ENCODE results near the gene OR5K1.

Gene OR5K1

DNA sequence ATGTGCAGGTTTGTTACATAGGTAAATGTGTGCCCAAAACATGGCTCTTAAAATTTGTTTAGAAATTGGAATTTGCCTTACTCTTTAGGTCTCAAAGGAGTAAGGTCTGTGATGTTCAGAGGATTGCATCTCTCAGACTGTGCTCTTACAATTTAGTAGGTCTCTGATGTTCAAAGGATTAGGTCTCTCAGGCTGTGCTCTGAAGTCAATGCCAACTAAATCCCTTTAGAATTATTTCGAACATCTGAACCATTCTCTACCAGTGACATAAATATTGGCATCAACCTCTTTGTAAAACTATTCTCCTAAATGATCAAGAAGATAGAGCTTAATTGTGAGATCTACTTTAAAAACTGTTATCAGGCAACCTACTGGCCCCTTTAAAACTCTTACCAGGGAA lies at the start of gene OR5K1:
Gene OR5K1, plus strand, starts transcription at position 301 of the 400 bp plus-strand sequence. CDS start 6,376 bp downstream, outside the sequence.
- DNase-seq (ENCODE audit: low spot score) = no peak

DNA sequence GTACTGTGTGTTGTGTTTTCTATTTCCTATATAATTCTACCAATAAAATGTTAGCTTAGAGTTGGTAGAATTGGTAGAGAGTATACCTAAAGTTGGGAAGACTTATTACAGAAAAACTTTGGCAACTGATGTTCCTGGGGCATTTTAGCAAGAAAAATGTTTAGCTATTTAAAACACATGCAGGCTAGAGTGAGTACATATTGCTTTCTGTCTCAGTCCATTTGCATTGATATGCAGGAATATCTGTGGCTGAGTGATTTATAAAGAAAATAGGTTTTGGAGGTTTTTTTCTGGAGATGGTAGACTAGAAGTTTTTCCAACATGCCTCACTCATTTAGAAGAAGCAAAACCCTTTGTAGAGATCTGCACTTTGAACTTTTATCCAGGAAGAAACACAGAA lies 30.4 kb upstream of the OR5K1 start:
- DNase-seq (ENCODE audit: low spot score) = no peak

DNA sequence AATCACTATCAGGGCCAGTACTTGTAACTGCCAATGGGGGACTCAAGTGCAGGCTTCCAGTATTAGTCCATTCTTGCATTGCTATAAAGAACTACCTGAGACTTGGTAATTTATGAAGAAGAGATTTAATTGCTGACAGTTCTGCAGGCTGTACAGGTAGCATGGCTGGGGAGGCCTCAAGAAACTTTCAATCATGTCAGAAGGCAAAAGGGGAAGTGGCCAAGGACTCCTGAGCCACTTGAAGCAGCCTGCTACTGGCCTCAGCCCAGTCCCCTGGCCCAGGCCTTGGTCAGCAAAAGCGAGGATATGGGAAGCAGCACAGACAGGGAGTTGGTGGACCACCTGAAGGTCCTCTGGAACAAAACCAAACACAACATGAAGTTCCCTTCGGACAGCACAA lies 29.2 kb upstream of the OR5K1 start:
- no peak for DNase-seq (ENCODE audit: low spot score)

- no peak for DNase-seq (ENCODE audit: low spot score)
Observed at GRCh38 chr3:98434412-98434811, 28.6 kb upstream of the OR5K1 start.

DNA sequence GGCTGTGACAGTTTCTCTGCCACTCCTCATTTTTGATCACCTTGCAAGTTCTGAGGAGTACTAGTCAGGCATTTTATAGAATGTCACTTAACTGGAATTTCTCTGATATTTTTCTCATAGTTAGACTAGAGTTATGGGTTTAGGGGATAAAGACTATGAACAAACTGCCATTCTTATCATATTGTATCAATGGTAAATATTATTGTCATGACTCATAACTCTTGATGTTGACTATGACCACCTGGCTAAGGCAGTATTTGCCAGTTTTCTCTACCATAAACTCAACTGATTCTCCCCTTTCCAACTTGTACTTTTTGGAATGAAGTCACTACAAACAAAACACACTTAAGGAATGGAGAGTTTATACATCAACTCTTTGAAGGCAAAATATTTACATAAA lies 22.7 kb upstream of the OR5K1 start:
- no peak for DNase-seq (ENCODE audit: low spot score)

DNA sequence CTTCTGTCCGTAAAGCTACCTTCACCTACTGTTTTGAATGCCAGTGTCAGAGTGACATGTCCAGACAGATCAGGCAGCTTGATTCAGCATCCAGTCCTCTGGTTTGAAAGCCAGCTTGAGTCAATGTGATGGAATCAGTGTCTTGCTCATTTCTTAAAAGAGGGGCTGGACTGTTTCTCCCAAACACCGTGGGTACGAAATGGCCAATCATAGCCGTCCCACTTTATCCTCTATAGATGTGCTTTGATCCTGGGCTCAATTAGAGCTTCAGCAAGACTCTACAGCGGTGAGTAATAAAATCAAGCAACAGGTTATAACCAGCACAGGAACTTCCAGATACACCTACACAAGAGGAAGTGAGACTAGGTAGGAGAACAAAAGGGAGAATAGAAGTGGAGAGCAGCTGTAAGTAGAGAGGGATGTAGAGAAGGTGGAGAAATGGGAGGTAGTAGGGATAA lies 17.0 kb upstream of the OR5K1 start:
- DNase-seq (ENCODE audit: low spot score) = no peak

GRCh38 chr3:98449606-98450193 lies 13.3 kb upstream of the OR5K1 start:
- DNase-seq (ENCODE audit: low spot score) = no peak

- no peak for DNase-seq (ENCODE audit: low spot score)
Observed at GRCh38 chr3:98450372-98450771, 12.6 kb upstream of the OR5K1 start.

- DNase-seq (ENCODE audit: low spot score) = no peak
Observed at GRCh38 chr3:98453827-98454226, 9.2 kb upstream of the OR5K1 start.

DNA sequence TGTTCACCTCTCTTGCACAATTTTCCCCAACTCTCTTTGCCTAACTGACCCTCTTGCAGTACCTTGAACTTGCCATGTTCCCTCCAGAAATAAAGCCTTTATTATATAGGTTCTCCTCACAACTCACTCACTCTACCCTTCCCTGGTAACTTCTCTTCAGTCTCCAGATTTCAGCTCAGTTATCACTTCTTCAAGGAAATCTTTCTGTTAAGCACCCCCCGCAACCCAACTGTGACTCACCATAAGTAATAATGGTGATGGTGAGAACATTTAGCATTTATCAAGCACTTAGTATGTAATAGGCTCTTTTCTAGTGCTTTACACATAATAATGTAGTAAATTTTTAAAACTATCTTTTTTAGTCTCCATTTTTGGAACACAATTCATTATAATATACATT lies 8.1 kb upstream of the OR5K1 start:
- DNase-seq (ENCODE audit: low spot score) = no peak

- DNase-seq (ENCODE audit: low spot score) = no peak
Observed at GRCh38 chr3:98457543-98457942, 5.5 kb upstream of the OR5K1 start.

DNA sequence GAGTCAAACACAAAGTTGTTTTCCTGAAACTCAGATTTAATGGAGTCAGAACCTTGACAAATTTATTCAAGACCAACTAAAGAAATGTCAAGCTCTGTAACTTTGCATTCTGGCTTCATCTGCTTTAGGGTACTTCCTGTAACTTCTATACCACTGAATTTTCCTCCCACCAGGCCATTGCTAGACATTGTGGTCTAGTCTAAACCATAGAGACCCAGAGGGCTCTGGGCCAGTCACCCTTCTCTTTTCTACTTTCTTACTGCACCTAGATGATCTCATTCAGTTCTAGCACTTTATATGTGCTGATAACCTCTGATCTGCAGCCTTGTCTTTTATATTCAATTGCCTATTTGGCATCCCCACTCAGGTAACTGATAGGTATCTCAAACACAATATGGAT lies 2.8 kb upstream of the OR5K1 start:
- no peak for DNase-seq (ENCODE audit: low spot score)

GRCh38 chr3:98482717-98483482 lies 19.9 kb downstream of the OR5K1 start:
- no peak for DNase-seq (ENCODE audit: low spot score)

- no peak for DNase-seq (ENCODE audit: low spot score)
Observed at GRCh38 chr3:98483626-98484025, 20.6 kb downstream of the OR5K1 start.

GRCh38 chr3:98497381-98497780 lies 34.4 kb downstream of the OR5K1 start, which contains the start of gene OR5K2:
OR5K2 (plus strand) TSS chr3:98497681; CDS start chr3:98497681, 0 bp downstream.
- DNase-seq (ENCODE audit: low spot score) = no peak

DNA sequence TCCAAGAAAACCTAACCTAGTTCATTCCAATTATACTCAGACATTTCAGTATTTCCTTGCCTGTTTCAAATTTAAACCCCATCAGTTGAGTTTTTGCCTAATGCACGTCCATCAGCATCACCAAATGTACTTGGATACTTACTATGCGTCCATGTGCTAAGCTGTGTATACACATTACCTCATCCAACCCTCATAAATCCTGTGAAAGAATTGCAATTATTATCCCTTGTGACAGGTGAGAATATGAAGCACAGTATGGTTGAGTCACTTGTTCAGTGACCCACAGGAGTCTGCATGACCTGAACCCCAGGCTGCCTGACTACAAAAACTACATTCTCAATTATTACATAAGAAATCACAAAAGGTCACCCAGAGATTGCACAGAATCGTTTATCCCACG lies 37.0 kb downstream of the OR5K1 start:
- DNase-seq (ENCODE audit: low spot score) = no peak

DNA sequence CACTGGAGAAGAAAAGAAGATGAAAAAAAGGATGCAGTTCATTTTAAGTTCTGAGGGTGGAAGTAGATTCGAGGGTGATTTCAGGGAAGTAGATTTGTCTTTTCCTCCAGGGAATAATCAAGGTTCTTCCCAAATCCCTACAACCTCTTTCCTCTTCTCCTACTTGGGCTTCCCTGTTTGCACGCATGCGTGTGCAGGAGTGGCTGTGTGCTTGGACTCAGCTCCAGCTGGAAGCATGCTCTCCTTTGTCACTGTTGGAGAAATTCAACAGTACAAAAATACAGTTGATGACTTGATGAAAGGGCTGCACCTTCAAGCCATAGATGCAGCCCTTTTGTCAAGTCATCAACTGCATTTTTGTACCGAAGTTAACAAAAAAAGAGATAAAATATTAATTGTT lies 38.3 kb downstream of the OR5K1 start:
- no peak for DNase-seq (ENCODE audit: low spot score)

GRCh38 chr3:98501863-98502576 lies 39.0 kb downstream of the OR5K1 start:
- no peak for DNase-seq (ENCODE audit: low spot score)

DNA sequence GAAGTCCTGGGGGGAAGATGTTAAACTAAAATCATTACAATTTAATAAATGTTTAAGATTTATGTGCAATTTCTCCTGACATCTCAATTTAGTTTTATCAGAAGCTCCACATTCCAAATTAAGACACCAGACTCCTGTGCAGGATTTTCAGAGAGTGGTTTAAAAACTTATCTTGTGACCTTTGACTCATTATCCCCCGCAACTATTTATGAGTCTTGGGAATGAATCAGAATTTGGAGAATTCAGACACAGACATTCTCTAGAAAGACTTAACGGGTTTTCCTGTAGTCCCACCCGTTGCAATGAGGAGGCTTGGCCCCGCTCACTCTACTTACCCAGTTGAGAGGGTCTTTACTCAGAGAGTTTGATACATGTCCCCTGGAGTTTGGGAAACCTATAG lies 41.5 kb downstream of the OR5K1 start:
- DNase-seq (ENCODE audit: low spot score) = no peak

- DNase-seq (ENCODE audit: low spot score) = no peak
Observed at GRCh38 chr3:98508582-98508981, 45.6 kb downstream of the OR5K1 start.

- no peak for DNase-seq (ENCODE audit: low spot score)
Observed at GRCh38 chr3:98512576-98512975, 49.6 kb downstream of the OR5K1 start.

DNA sequence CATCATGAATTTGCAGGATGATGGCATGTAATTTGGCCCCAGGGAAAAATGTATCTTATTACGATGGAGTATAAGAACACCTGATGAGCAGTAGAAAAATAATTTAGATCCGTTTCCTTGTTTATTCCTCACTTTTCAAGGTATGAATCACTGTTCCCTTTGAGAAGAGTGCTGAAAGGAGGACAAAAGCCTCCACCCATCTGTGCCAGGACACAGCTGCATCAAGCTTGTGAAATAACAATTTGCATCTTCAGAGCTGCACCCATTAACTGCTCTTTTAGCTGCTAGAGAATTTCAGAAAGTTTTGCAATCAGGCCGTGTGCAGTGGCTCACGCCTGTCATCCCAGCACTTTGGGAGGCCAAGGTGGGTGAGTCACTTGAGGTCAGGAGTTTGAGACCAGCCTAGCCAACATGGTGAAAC lies 50.1 kb downstream of the OR5K1 start:
- no peak for DNase-seq (ENCODE audit: low spot score)

DNA sequence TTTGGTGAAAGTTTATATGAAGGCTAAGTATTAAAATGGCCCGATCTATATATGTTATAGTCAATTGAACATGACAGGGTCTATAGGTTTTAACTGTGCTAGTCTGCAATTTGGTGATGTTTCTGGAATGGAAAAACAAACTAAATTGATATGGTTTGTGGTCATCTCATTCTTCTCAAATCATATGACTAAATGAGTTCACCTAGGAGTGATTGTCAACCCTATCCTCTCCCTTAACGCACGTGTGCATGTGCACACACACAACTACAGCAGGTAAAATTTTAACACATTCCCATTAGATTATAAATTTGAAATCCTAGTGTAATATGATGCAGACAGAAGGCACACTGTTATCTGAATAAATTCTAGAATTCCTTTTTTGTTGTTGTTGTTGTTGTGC lies 50.7 kb downstream of the OR5K1 start:
- DNase-seq (ENCODE audit: low spot score) = no peak

Measured in putamen (tissue), 1 donor.